K562 (cell line): Measurements from ENCODE around the gene PFKP. TPM values are rescaled to one million over a fixed set of nuclear protein-coding genes. Genes with fewer than 3 reads are reported as not detected.

Experiments used
- ATAC-seq: fragments of 200-7000 bp; cut with Tn5 transposase; 3 replicates; pipeline ENCODE4 v1.9.1; 2020; ENCODE audit warnings: moderate library complexity
- BruUV-seq: library from RNA; stranded (reverse); fragments of 400-500 nt; replicated peaks from 2 replicates; lab custom pipeline; 2021; lab: Mats Ljungman, UMichigan
- CTCF ChIA-PET: fragments of 300-600 bp; formaldehyde crosslinking; extraction: SDS; loops from one replicate; lab custom pipeline; 2021; ENCODE audit warnings: low intra/inter-chr PET ratio; lab: Yijun Ruan, JAX
- POLR2A ChIA-PET: fragments of 300-600, 350-650 bp; sonication (Branson Sonifier 250); formaldehyde crosslinking; extraction: SDS; loops from one replicate; lab custom pipeline; 2021; ENCODE audit warnings: antibody characterized with exemption, inconsistent platforms; lab: Yijun Ruan, JAX
- DNase-seq, 4 experiments: peaks; one replicate each; pipeline versions ENCODE4 v3.0.0 to v3.0.0-alpha.2; 2011 to 2018; ENCODE audit warnings: low spot score in 3 of 4, mixed read lengths in 3 of 4; ENCODE audit errors: extremely low read depth in 1 of 4
- FAIRE-seq: peaks from 2 replicates; lab custom pipeline; 2011; peaks lifted over from hg19 to GRCh38; lab: Jason Lieb, UNC
- H2AFZ ChIP-seq: 2 replicates; pipeline ENCODE4 v1.6.0; 2011; ENCODE audit warnings: low read depth, low read length, control low read depth, inconsistent platforms
- H3K27ac ChIP-seq: fragments of 200-600 bp; 3 replicates; pipeline ENCODE4 v1.8.0; 2011; ENCODE audit warnings: low read depth, mild to moderate bottlenecking, control low read depth, inconsistent platforms, low read length, moderate library complexity, mixed read lengths; ENCODE audit errors: extremely low read depth
- H3K27me3 ChIP-seq, 2 experiments: fragments of 300-600 bp in 1 of 2; 2 replicates in 1 of 2; 3 replicates in 1 of 2; pipeline versions ENCODE4 v1.6.0 to v1.8.0; 2011; ENCODE audit warnings: inconsistent platforms in 2 of 2, low read length in 2 of 2, mild to moderate bottlenecking in 1 of 2, mixed read lengths in 1 of 2, moderate library complexity in 1 of 2; ENCODE audit not compliant: control insufficient read depth in 2 of 2, insufficient read depth in 2 of 2
- H3K36me3 ChIP-seq: fragments of 300-600 bp; 3 replicates; pipeline ENCODE4 v1.8.0; 2011; ENCODE audit warnings: mild to moderate bottlenecking, low read length, inconsistent platforms; ENCODE audit not compliant: control insufficient read depth, insufficient read depth
- H3K4me1 ChIP-seq, 2 experiments: fragments of 200-600 bp in 1 of 2; replicated peaks in 1 of 2; 2 replicates in 1 of 2; 3 replicates in 1 of 2; pipeline versions ENCODE4 v1.5.1 to v1.8.0; 2011; ENCODE audit warnings: inconsistent platforms in 2 of 2, low read length in 2 of 2, mild to moderate bottlenecking in 1 of 2, mixed read lengths in 1 of 2, moderate library complexity in 1 of 2; ENCODE audit not compliant: control insufficient read depth in 2 of 2, insufficient read depth in 2 of 2
- H3K4me2 ChIP-seq: 2 replicates; pipeline ENCODE4 v1.6.1; 2011; ENCODE audit warnings: low read length, control low read depth, inconsistent platforms, mixed read lengths; ENCODE audit not compliant: insufficient read depth
- H3K4me3 ChIP-seq: fragments of 200-600 bp; sonication (generic), shearing (Covaris generic); 2 replicates; pipeline ENCODE4 v1.5.1; 2016; ENCODE audit warnings: control low read depth, inconsistent platforms
- H3K79me2 ChIP-seq: fragments of 200-600 bp; 3 replicates; pipeline ENCODE4 v1.8.0; 2011; ENCODE audit warnings: low read length, inconsistent platforms; ENCODE audit not compliant: control insufficient read depth, insufficient read depth
- H3K9ac ChIP-seq, 2 experiments: 2 replicates each; pipeline versions ENCODE4 v1.6.0 to v1.6.1; 2011; ENCODE audit warnings: low read depth in 2 of 2, low read length in 2 of 2, control low read depth in 1 of 2, inconsistent platforms in 1 of 2, mild to moderate bottlenecking in 1 of 2, mixed read lengths in 1 of 2; ENCODE audit not compliant: insufficient read depth in 1 of 2
- H3K9me1 ChIP-seq: one replicate; pipeline ENCODE4 v1.6.0; 2011; ENCODE audit warnings: inconsistent platforms, mild to moderate bottlenecking, low read length, moderate library complexity; ENCODE audit not compliant: control insufficient read depth, insufficient read depth
- H3K9me3 ChIP-seq: replicated peaks from 2 replicates; pipeline ENCODE4 v1.5.1; 2011; ENCODE audit warnings: low read depth, low read length, inconsistent platforms; ENCODE audit not compliant: control insufficient read depth, insufficient read depth
- H4K20me1 ChIP-seq: replicated peaks from 2 replicates; pipeline ENCODE4 v1.6.1; 2011; ENCODE audit warnings: low read length, inconsistent platforms, mixed read lengths; ENCODE audit not compliant: control insufficient read depth, insufficient read depth
- BCL6 ChIP-seq: fragments of 250-450 bp; sonication (Bioruptor Pico); IDR thresholded peaks from 2 replicates; pipeline ENCODE4 v1.4.0; 2020
- UBTF ChIP-seq, 2 experiments: IDR thresholded peaks; 2 replicates each; pipeline ENCODE4 v1.6.1; 2012; ENCODE audit warnings: improper control_type of control experiment in 2 of 2, low read depth in 2 of 2, low read length in 2 of 2, borderline replicate concordance in 1 of 2
- WGBS: fragments of 100-300 bp; shearing (Covaris generic); methylation state at CpG from one replicate; pipeline ENCODE4 v1.1.6; 2016; ENCODE audit warnings: low coverage, mixed read lengths; ENCODE audit not compliant: insufficient coverage; ENCODE audit errors: missing lambda C conversion rate; 5-methylcytosine and 5-hydroxymethylcytosine counted together
- in situ Hi-C: fragments of 300-500 bp; cut with MboI; formaldehyde crosslinking; loops from 4 replicates; pipeline ENCODE4 v1.15.0; 2018; ENCODE audit warnings: inconsistent platforms, mixed read lengths
- intact Hi-C: fragments of 100-400 bp; cut with micrococcal nuclease; formaldehyde crosslinking; loops from 2 replicates; pipeline ENCODE4 v1.14.2; 2022
- polyA plus RNA-seq, 8 experiments: library from polyadenylated mRNA; depleted of rRNA in 4 of 8; stranded (reverse) in 5 of 8; unstranded in 3 of 8; fragments of >200 nt; fragmentation: Nextera tagmentation in 2 of 8; fragmentation: Illumina TruSeq in 1 of 8; extraction: Ambion mirVana in 2 of 8; extraction: Trizol in 1 of 8; gene quantifications; 2 replicates each; pipeline versions ENCODE4 v1.2.1 to v1.2.3, GENCODE V29; 2011 to 2014; ENCODE audit warnings: inconsistent platforms in 1 of 8, missing spikeins in 1 of 8
- total RNA-seq, 7 experiments: library from RNA; depleted of rRNA in 6 of 7; stranded (reverse); fragments of >200 nt in 6 of 7; fragmentation: Illumina TruSeq in 2 of 7; extraction: Trizol in 2 of 7; gene quantifications; 2 replicates each; pipeline versions ENCODE4 v1.2.1 to v1.2.3, GENCODE V29; 2011 to 2021; ENCODE audit warnings: low replicate concordance in 1 of 7

PFKP gene
- total and polyA plus RNA-seq, 9 of the 15 experiments (the other 6 are each of a cell fraction or from before 2014, with no cell fraction given) = 23.5 to 116 (median 62.1) TPM

- no peaks in the 10 kb centered on the region for H3K27me3 ChIP-seq
- peaks cover 25 to 26% of the 10 kb centered on the region in 2 experiments for H3K4me1 ChIP-seq
- no peak for TF ChIP-seq UBTF (IDR thresholded peaks at IDR 0.05; ENCODE audit: borderline replicate concordance in 1 of 2, low read depth in 2 of 2, low read length in 2 of 2)
- no peak for TF ChIP-seq BCL6
- 0 out of 2 replicates have a peak, but pooled peaks cover 3% of the 10 kb centered on the region for H3K9me3 ChIP-seq
- H3K27ac ChIP-seq = no peak overlapping the region
- H3K36me3 ChIP-seq = peaks cover 64% of the 10 kb centered on the region
- H3K4me2 ChIP-seq = no peak overlapping the region
- no peak overlapping the region for H3K4me3 ChIP-seq
- in situ Hi-C loops = no loop called here
- DNase-seq = no peak
- no TSS peak for BruUV-seq
- peak overlapping the region in 1 of 2 experiments; percentile 32; a peak in 1 of 4 replicates for H3K9ac ChIP-seq
- no peak for ATAC-seq
- H4K20me1 ChIP-seq = no peaks in the 10 kb centered on the region
- no peak overlapping the region for H2AFZ ChIP-seq
- WGBS = 91% methylated on average over 10 of the region's 12 CpGs
- ChIA-PET POLR2A (no interaction called here), CTCF (no interaction called here)
- intact Hi-C loops = no loop called here
- H3K9me1 ChIP-seq = no peaks in the 10 kb centered on the region
- FAIRE-seq = no peak
- peaks cover 84% of the 10 kb centered on the region for H3K79me2 ChIP-seq
Measured at GRCh38 chr10:3090388-3090787, 23.0 kb downstream of the PFKP start.
